Activated T-cell treated with anti-CD3 and anti-CD28 coated beads, Interleukin-2, amount 50 U/mL, for 72 hours (primary cell): ENCODE results near the gene POLG. TPM values are rescaled to one million over a fixed set of nuclear protein-coding genes. Genes with fewer than 3 reads are reported as not detected.

Experiments used
- ATAC-seq, 2 donors: fragments of 150-1000 bp; cut with Tn5 transposase; replicated peaks in 1 of 2; 2 replicates each; pipeline ENCODE4 v1.10.0; 2021; ENCODE audit warnings: moderate library complexity in 2 of 2, mild to moderate bottlenecking in 1 of 2
- DNase-seq, 2 donors: peaks; one replicate each; pipeline ENCODE4 v3.0.0; 2021 to 2022; ENCODE audit warnings: mixed read lengths in 1 of 2
- H3K27ac Mint-ChIP-seq: one replicate; pipeline ENCODE4 v1.8.0; 2022; ENCODE audit warnings: mild to moderate bottlenecking, moderate library complexity, mixed read lengths
- H3K27me3 Mint-ChIP-seq: one replicate; pipeline ENCODE4 v1.8.0; 2022; ENCODE audit warnings: low read depth, mixed read lengths
- H3K36me3 Mint-ChIP-seq, 2 donors: one replicate each; pipeline ENCODE4 v1.8.0; 2022; ENCODE audit warnings: mixed read lengths in 2 of 2, mild to moderate bottlenecking in 1 of 2; ENCODE audit not compliant: insufficient read depth in 2 of 2
- H3K4me1 Mint-ChIP-seq: one replicate; pipeline ENCODE4 v1.8.0; 2022; ENCODE audit warnings: low read depth, mixed read lengths
- H3K4me3 Mint-ChIP-seq, 2 donors: one replicate each; pipeline ENCODE4 v1.8.0; 2022; ENCODE audit warnings: mild to moderate bottlenecking in 2 of 2, mixed read lengths in 2 of 2, moderate library complexity in 2 of 2
- H3K9me3 Mint-ChIP-seq, 2 donors: one replicate each; pipeline ENCODE4 v1.8.0; 2022; ENCODE audit warnings: mixed read lengths in 2 of 2
- total RNA-seq, 2 donors: library from RNA; stranded (reverse); gene quantifications; one replicate each; pipeline ENCODE4 v1.2.3, GENCODE V29; 2022

POLG gene
- total RNA-seq, 2 donors from 2014 or later, result 71.5 to 74.1 TPM

GRCh38 chr15:89366656-89367393 lies 32.2 kb upstream of the POLG start:
- H3K4me1 Mint-ChIP-seq, result peaks cover 18% of the 10 kb centered on the region
- DNase-seq (no peak), ATAC-seq (no peak)
- peaks cover 0 to 2% of the 10 kb centered on the region in 2 donors for H3K36me3 Mint-ChIP-seq
- no peaks in the 10 kb centered on the region for H3K9me3 Mint-ChIP-seq
- H3K4me3 Mint-ChIP-seq, result peak overlapping the region; percentile 54 to 76
- H3K27me3 Mint-ChIP-seq, result peaks cover 78% of the 10 kb centered on the region
- no peak overlapping the region for H3K27ac Mint-ChIP-seq

GRCh38 chr15:89365462-89366065 lies 30.9 kb upstream of the POLG start:
- Mint-ChIP-seq H3K4me1 (peaks cover 25% of the 10 kb centered on the region), H3K9me3 (no peaks in the 10 kb centered on the region), H3K27ac (no peak overlapping the region), H3K27me3 (peaks cover 84% of the 10 kb centered on the region), H3K4me3 (no peak overlapping the region), H3K36me3 (peaks cover 0 to 2% of the 10 kb centered on the region in 2 donors)
- no peak for DNase-seq
- ATAC-seq, result no peak

DNA sequence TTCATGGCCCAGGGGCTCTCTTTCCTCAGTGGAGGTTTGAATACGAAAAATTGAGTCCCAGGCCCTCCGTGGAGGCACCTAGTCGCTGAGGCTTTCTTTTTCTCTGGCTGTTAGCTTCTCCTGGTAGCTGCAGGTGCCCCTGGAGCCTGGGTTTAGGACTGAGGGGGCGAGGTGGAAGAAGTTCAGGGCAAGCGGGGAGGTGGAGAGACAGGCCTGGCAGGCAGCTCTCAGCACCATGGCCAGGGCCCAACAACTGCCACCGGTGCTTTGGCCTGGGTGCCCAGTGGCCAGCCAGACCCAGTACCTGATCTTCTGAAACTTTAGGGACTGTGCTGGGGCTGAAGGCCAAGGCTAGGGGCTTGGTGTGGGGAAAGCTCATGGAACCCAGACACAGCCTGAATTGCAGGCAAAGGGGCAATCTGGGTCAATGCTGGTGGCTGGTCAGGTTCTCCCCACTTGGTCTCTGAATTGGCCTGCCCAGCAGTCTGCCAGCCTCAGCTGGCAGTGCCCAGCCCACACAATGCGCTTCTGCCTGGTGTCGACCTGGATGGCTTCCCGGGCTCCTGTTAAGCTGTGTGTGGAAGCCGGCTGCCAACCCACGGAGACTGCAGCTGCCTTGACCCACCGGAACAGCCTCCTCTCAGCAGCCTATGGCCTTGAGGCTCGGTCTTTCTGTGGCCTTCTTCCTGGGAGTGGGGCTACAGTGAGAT lies 30.3 kb upstream of the POLG start:
- peaks cover 0 to 2% of the 10 kb centered on the region in 2 donors for H3K36me3 Mint-ChIP-seq
- H3K4me3 Mint-ChIP-seq, result no peak overlapping the region
- H3K9me3 Mint-ChIP-seq, result no peaks in the 10 kb centered on the region
- DNase-seq (no peak), ATAC-seq (no peak)
- H3K27me3 Mint-ChIP-seq, result peaks cover 84% of the 10 kb centered on the region
- H3K27ac Mint-ChIP-seq, result no peak overlapping the region
- peaks cover 19% of the 10 kb centered on the region for H3K4me1 Mint-ChIP-seq

DNA sequence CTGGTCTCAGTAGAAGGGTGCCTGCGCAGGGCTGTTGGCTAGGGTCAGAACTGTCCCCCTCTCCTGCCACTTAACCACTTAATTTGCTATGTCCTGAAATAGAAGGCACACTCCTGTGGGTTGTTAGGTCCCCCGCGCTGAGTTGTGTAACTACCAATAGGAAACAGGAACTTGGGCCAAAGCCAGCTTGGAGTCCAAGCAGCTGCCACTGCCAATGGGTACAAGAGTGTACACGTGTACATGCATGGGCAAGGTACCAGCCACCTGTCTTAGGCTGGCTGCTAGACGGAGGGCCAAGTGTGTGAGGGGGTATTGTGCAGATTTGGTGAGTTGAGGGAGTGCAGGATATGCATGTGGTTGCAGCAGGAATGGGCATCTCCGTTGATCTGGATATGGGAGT lies 29.7 kb upstream of the POLG start:
- peaks cover 24% of the 10 kb centered on the region for H3K4me1 Mint-ChIP-seq
- ATAC-seq (no peak), DNase-seq (no peak)
- no peak overlapping the region for H3K4me3 Mint-ChIP-seq
- H3K27me3 Mint-ChIP-seq, result peaks cover 84% of the 10 kb centered on the region
- H3K27ac Mint-ChIP-seq, result no peak overlapping the region
- H3K36me3 Mint-ChIP-seq, result peaks cover 0 to 2% of the 10 kb centered on the region in 2 donors
- H3K9me3 Mint-ChIP-seq, result no peaks in the 10 kb centered on the region

DNA sequence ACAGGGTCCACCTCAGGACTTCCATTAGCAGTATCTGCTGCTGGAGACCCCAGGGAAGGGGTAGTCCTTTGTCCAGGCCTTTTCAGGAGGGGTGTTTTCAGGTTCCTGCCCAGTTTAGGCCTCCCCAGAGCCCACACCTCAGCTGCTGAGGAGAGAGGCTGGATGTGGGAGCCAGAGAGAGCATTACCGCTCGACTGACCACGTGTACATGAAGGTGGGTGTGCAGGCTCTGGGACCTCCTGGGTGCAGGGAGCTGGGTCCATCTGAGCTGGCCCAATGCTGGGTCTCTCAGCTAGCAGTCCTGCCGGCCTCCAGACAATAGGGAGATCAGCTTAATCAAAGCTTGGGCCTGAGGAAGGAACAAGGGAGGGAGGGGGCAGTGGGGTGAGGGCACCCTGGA lies 29.1 kb upstream of the POLG start:
- H3K27ac Mint-ChIP-seq, result no peak overlapping the region
- no peak for DNase-seq
- H3K36me3 Mint-ChIP-seq, result peaks cover 0 to 2% of the 10 kb centered on the region in 2 donors
- no peak overlapping the region for H3K4me3 Mint-ChIP-seq
- H3K4me1 Mint-ChIP-seq, result peaks cover 26% of the 10 kb centered on the region
- H3K9me3 Mint-ChIP-seq, result no peaks in the 10 kb centered on the region
- ATAC-seq, result no peak
- H3K27me3 Mint-ChIP-seq, result peaks cover 79% of the 10 kb centered on the region

GRCh38 chr15:89363133-89363532 lies 28.5 kb upstream of the POLG start:
- H3K4me3 Mint-ChIP-seq, result no peak overlapping the region
- no peak for ATAC-seq
- no peak overlapping the region for H3K27ac Mint-ChIP-seq
- peaks cover 82% of the 10 kb centered on the region for H3K27me3 Mint-ChIP-seq
- H3K36me3 Mint-ChIP-seq, result peaks cover 0 to 2% of the 10 kb centered on the region in 2 donors
- no peaks in the 10 kb centered on the region for H3K9me3 Mint-ChIP-seq
- DNase-seq, result no peak
- H3K4me1 Mint-ChIP-seq, result peaks cover 30% of the 10 kb centered on the region

DNA sequence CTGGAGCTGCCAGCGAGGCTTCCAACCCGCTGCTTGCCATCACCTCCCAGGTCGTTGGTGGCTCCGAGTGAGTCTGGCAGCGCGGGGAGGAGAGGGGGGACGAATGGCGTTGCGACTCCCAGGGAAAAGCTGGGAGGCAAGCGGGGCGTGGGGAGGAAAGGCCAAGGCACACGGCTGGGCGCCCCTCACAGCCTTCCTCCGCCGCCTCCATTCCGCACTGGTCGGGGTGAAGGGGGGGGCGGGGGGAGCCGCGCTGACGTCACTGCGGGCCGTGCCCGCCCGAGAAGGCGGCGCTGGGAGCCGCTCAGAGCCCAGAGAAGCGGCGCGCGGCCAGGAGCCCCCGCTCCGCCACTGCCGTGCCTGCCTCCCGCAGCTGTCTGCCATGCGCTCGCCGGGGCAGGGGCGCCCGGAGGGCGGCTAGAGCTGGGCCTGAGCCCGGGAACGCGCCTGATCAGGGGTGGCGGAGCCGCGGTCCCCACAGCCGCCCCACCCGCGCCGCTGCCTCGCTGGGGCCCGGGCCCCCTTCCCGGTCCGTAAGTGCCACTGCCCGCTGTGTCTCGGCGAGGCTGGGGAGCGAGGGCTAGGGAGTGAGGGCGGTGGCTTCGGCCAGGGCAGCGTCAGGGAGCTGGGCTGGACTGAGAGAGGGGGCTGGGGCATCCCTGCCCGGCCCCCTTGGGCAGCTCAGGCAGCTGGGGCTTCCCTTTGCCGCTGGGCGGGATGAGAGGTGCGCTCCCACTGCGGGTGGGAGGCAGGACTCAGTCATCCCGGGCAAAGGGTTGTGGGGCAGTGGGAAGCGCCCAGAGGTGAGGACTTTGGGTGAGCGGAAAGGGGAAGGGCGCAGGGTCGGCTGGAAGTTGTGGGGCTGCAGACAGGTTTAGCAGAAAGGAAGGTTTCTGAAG lies 27.8 kb upstream of the POLG start:
- peak overlapping the region in 1 of 2 donors; percentile 50 for H3K4me3 Mint-ChIP-seq
- H3K27ac Mint-ChIP-seq, result no peak overlapping the region
- H3K27me3 Mint-ChIP-seq, result peaks cover 88% of the 10 kb centered on the region
- no peak for DNase-seq
- H3K4me1 Mint-ChIP-seq, result peaks cover 30% of the 10 kb centered on the region
- peaks cover 0 to 2% of the 10 kb centered on the region in 2 donors for H3K36me3 Mint-ChIP-seq
- H3K9me3 Mint-ChIP-seq, result no peaks in the 10 kb centered on the region
- ATAC-seq, result no peak

- Mint-ChIP-seq H3K27me3 (peaks cover 88% of the 10 kb centered on the region), H3K36me3 (no peaks in the 10 kb centered on the region), H3K27ac (no peak overlapping the region), H3K4me3 (peak overlapping the region; percentile 39 to 50), H3K9me3 (no peaks in the 10 kb centered on the region), H3K4me1 (peaks cover 24% of the 10 kb centered on the region)
- peak; percentile 63 to 70 for DNase-seq
- ATAC-seq, result peak; percentile 27 to 38
These were observed 27.0 kb upstream of the POLG start for GRCh38 chr15:89361451-89362202.

DNA sequence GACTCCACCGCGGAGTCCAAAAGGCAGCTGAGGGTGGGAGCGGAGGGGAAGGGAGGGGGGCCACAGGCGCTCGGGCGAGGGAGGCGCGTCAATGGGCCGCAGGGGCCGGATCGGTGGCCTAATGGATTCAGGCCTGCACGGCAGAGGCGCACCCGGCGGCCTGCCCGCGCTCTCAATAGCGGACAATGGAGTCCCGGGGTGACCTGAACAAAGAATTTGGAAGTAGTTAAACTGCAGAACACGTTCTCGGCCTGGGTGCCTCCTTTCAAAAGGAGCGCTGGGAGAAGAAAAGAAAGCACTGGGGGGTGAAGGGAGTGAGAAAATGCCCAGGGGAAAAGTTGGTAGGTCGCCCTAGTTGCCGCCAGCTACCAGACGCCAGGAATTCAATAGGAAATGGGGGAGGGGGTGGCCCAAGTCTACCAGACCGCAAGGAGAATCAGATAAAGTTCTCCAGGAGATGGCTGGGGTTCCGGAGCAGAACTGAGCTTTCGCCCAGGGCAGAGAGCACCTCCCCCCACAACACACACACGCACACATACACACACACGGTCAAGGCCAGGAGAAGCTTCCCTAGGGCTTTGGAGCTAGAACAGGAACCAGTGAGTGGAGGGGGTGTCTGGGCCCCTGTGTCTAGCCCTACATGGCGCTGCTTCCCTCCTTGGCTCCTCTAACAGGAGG lies 25.8 kb upstream of the POLG start:
- Mint-ChIP-seq H3K4me3 (peak overlapping the region in 1 of 2 donors; percentile 16), H3K36me3 (no peaks in the 10 kb centered on the region), H3K9me3 (no peaks in the 10 kb centered on the region), H3K27ac (no peak overlapping the region), H3K27me3 (peaks cover 88% of the 10 kb centered on the region), H3K4me1 (peaks cover 24% of the 10 kb centered on the region)
- DNase-seq, result no peak
- no peak for ATAC-seq

DNA sequence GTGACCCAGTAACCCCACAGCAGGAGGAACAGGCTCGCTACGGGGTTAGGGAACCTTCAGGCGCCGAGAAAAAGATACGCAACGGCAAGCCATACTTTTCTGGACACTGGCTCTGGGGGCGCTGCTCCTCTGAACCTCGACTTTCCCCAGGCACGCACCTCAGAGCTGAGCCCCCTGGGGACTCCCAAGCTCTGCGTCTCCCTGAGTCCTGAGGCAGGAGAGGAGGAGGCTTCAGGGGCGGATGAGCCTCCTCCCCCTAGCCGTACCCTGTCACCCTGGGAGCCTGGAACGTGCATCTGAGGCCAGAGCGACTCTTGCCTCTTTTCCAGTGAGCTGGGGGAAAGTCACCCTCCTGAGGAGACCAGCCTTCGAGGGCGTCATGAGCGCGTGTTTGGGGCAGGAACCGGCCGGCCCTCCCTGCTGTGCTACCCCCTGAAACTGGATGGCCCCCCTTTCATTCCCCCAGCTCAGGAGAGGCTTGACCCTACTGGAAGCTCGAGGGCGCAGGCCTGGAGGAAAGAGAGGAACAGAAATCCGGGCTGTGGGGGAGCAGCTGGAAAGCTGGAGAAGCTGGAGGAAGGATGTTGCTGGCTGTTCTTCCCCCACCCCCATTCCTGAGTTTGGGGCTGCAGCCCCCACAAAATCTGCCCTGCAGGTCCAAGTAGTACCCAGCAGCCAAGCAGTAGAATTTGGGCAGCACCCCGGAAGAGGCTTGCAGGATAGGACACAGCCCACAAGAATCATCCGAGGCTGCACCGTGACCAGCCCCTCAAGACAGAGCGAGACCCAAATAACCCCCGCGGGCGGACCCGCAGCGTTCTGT lies 25.1 kb upstream of the POLG start:
- Mint-ChIP-seq H3K4me1 (peaks cover 24% of the 10 kb centered on the region), H3K9me3 (no peaks in the 10 kb centered on the region), H3K27ac (no peak overlapping the region), H3K36me3 (no peaks in the 10 kb centered on the region), H3K27me3 (peaks cover 86% of the 10 kb centered on the region), H3K4me3 (peak overlapping the region; percentile 35 to 63)
- DNase-seq (no peak), ATAC-seq (no peak)

DNA sequence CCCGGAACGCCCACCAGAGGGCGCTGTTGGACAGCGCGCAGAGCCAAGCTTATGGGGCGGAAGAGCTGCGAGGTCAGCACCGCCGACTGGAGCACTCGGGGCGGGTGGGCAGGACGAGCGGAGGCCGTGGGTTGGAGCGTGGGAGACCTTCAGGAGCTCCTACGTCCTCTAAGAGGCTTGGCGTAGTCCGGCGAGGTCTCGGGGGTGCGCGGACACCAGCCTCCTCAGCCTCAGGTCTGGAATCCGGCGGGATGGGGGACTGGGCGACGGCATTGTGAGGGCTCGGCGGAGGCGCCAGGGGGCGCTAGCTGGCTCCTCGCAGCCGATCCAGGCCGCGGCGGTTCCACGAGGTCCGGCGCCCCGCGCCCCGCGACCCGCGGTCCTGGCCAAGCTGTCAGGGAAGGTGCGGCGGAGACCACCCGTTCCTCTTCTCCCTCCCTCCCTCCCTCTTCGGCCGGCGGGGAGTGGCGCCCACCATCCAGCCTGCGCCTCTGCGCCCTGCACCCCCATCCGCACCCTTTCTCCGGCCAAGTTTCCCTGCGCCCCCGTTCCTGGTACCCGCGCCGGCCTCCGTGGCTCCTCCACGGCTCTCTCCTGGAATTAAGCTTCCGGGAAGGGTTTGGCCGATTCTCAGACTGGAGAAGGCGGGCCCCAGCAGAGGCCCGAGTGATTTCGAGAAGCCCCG lies 24.3 kb upstream of the POLG start:
- ATAC-seq, result peak; percentile 89 to 90
- Mint-ChIP-seq H3K4me3 (peak overlapping the region; percentile 77 to 88), H3K27ac (no peak overlapping the region), H3K36me3 (no peaks in the 10 kb centered on the region), H3K9me3 (no peaks in the 10 kb centered on the region), H3K4me1 (peaks cover 24% of the 10 kb centered on the region), H3K27me3 (peaks cover 86% of the 10 kb centered on the region)
- peak; percentile 81 to 88 for DNase-seq
